Activated T-cell treated with anti-CD3 and anti-CD28 coated beads for 24 hours (primary cell): ENCODE measurements around the gene PTGDR.

ENCODE experiments used
- DNase-seq: peaks from one replicate; pipeline ENCODE4 v3.0.0-alpha.2; 2020; ENCODE audit warnings: low read depth

PTGDR gene, protein sequence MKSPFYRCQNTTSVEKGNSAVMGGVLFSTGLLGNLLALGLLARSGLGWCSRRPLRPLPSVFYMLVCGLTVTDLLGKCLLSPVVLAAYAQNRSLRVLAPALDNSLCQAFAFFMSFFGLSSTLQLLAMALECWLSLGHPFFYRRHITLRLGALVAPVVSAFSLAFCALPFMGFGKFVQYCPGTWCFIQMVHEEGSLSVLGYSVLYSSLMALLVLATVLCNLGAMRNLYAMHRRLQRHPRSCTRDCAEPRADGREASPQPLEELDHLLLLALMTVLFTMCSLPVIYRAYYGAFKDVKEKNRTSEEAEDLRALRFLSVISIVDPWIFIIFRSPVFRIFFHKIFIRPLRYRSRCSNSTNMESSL

DNA sequence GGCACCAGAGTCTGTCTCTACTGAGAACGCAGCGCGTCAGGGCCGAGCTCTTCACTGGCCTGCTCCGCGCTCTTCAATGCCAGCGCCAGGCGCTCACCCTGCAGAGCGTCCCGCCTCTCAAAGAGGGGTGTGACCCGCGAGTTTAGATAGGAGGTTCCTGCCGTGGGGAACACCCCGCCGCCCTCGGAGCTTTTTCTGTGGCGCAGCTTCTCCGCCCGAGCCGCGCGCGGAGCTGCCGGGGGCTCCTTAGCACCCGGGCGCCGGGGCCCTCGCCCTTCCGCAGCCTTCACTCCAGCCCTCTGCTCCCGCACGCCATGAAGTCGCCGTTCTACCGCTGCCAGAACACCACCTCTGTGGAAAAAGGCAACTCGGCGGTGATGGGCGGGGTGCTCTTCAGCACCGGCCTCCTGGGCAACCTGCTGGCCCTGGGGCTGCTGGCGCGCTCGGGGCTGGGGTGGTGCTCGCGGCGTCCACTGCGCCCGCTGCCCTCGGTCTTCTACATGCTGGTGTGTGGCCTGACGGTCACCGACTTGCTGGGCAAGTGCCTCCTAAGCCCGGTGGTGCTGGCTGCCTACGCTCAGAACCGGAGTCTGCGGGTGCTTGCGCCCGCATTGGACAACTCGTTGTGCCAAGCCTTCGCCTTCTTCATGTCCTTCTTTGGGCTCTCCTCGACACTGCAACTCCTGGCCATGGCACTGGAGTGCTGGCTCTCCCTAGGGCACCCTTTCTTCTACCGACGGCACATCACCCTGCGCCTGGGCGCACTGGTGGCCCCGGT lies at the start of gene PTGDR:
Gene PTGDR (plus strand): TSS at position 198 of the 778 bp plus-strand sequence. CDS start 117 bp downstream, at position 315.
- peak; percentile 20 for DNase-seq

DNA sequence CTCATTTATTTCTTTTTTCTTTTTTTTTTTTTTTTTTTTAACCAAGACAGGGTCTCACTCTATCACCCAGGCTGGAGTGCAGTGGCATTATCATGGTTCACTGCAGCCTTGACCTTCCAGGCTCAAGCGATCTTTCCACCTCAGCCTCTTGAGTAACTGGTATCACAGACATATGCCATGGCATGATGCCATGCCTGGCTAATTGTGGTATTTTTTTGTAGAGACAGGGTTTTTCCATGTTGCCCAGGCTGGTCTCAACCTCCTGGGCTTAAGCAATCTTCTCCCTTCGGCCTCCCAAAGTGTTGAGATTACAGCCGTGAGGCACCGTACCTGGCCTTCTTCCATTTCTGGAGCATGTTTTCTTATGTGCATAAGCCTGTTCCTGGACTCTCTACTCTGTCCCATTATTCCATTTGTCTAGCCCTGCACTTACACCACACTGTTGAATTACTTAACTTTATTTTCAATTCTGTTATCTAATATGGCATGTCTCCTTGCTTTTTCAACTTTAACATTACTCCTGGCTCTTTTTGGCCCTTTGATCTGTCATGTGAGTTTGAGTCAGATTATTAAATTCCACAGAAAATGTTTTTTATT lies 47.9 kb upstream of the PTGDR start:
- no peak for DNase-seq

DNA sequence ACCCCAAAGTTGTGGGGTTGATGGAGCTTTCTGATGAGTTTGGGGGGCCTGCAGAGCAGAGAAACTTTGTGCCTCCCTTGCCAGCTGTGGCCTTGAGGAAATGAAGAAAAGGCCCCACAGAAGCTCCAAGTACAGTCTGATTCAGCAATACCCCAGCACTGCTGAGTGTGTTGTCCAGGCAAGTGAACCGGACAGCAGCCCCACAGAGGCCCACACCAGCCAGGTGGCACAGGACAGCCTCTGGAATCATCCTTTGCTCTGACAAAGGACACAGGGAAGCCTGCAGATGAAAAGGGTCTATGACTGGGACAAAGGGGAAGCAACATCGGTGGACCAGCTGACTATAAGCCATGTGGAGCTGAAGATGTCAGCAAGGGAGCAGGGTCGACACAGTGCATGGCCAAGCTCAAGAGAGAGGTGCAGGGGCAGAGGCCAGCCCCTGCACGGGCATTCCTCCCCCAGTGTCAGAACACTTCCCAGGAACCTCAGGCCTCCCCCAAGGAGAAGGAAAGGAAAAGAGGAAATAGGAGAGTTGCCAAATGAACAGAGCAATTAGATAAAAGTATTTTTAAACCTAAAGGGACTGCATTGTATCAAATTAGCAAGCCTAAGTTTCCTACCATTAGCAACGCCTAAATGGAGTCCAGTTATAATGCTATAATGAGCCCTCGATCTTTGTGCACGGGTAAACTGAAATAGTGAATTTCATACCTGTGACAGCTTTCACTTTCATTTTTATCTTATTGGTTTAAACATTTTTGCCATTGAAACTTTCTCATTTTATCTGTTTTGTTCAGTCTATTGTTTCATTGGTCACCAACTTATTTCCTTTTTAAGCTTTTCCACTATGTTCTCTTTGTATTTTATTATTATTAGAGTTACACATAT lies 46.3 kb upstream of the PTGDR start:
- DNase-seq: no peak

DNA sequence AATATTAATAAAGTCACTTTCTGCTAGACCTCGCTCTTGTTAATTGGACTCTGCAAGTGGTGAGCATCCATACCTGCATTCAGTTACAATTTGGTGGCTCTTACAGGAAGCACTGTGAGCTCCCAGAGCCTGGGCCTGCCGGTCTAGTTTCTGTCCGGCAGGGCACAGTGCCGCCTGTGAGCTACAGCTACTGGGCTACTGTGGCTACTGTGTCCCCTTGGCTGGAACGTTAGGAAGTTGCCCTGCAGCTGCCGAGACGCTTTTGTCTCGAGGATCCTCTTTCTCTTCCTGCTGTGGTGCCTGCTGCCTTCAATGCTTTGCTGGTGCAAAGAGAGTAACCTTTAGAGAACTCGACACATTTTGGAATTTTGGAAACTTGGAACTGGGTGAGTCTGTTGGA lies 44.6 kb upstream of the PTGDR start:
- no peak for DNase-seq

DNA sequence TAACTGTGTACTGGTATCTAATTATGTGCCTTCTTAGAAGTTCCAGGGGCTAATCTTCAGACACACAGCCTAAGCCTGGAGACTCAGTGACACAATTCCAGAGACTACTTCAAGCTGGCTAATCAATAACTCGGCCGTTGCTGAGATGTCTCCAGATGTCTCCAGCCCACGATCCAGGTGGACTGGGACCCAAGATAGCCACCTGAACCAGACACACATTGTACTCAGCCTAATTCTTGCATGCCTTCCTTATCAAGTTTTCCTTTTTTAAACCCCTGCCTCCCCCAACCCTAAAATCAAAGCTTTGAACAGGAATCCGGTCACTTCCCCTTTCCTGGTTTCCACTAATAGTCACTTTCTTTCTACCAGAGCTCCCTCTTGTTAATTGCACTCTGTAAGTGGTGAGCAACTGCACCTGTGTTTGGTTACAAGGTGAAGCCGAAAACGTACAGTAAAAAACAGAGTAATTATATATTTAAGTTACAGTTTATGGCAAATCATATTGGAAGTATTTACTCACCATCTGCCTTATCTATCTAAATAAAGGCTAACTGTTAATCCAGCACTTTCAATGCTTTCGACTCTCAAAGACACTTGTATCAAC lies 39.8 kb upstream of the PTGDR start:
- DNase-seq: no peak

DNA sequence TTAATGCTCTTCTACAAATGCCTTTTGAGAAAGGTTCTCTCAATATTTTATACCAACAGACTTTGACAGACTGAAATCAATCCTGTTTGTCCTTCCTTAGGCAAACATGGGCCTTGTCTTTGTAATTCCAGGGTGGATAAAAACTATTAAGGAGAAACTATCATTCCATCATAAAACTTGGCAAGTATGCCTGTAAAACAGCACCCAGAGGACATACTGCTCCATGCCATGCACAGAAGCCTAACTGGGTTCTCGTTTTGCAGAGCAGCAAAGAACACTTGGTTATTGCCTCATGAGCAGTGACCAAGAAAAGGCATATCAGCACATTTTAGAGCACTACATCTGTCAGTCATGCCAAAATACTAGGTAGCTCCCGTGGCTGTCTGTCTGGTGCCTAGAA lies 33.8 kb upstream of the PTGDR start:
- DNase-seq: no peak

DNA sequence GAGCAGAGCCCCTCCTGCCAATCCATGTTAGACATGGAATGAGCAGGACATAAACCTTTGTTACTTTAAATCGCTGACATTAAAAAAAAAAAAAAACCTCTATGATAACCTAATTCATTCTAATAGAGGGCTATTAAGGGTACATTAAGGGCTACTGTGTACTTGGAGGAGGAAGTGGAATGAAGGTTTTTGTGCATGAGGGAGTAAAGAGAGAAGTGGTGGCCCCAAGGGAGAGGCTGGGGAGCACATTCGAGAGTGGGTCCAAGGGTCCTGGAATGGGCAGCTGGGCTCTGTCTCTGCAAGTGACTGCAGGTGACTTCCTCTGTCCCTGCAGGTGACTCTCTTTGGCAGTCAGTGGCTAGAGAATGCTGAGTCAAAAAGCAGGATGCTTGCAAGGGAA lies 32.1 kb upstream of the PTGDR start:
- DNase-seq: no peak

DNA sequence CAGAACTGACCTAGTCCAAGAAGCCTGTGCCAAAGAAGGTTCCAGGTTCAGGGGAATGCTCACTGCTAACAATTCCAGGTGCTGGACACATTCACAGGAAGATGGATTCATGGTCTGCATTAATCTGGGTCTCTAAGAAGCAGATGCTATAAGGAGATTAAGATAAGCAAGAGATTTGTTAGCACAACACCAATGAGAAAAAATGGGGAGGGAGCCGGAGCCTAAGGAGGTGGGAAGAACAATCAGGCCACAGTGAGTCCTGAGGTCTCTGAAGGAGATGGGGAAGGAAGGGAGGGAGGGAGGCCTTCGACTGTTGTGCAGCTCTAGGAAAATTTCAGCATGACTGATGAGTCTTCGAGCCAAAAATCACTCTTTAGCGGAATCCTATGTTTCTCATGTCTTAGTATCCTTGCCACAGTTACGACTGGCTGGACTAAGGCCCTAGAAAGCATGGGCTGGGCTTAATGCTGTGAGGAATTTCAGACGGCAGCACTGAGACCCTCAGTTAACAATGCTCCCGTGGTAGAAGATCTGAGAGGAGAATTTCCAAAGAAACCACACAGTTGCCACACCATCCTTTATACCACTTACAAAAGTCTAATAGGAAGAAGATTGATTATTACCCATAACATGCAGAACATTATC lies 31.5 kb upstream of the PTGDR start:
- no peak for DNase-seq

DNA sequence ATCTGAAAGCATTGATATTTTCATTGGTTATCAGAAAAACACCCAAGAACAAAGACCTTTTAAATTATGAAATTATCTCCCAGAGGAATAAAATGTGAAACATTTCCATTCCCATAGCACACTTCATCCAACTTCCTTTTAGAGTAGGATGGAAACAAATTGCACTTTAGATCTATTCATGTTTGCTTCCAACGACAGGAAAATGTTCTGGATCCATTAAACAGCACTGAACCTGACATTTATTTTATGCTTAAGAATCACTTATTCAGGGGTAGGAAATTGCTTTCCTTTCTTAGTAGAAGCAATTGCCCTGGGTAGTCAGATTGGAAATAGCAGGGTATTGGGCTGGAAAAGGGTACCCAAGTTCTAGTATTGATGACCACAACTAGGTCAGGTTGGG lies 28.8 kb upstream of the PTGDR start:
- no peak for DNase-seq

DNA sequence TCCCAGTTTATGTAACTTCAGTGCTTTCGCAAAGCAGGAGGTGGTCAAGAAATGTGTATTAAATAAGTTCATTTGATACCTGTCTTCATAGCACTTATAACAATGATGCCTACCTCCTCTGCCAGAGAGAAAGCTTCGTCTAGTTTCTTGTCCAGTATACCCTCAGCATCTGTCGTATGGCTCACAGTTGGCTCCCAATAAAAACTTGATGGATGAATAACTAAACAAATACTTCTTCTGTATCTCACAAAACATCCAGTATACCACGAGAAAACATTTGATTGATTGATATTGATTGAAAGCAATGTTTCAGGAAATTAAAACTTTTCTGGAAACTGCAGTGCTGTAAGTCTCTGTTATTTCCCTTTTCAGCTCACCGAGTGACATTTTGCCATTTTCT lies 26.9 kb upstream of the PTGDR start:
- DNase-seq: no peak

DNA sequence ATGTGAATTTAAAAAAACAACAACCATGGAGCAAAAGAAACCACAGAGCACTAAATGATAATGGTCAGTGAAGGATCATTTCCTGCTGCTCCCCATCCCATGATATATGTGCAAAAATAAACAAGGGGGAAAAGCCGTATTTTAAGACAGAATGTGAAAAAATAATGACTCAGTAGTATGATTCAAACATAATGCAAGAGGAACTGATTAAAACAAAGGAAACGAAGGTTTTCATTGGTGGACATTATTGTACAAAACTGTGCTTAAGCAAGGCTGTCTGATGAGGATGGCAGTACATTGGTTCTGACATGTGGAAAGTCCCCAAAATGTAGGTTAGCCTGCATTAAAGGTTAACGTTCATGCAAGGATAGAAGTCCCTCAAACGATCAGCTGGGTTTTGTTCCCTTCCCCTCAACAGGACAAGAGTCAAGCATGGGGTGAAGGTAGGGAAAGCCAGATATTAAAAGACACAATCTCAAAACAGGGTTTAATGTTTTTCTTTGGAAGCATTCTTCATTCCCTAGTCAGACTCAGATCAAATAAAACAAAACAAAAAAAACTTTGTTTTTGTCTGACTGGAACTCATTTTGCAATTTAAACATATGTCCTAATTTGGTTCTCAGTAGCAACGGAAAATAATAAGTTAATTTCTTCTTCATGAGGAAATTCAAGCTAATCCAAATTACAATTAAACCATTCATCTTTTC lies 26.3 kb upstream of the PTGDR start:
- no peak for DNase-seq

DNA sequence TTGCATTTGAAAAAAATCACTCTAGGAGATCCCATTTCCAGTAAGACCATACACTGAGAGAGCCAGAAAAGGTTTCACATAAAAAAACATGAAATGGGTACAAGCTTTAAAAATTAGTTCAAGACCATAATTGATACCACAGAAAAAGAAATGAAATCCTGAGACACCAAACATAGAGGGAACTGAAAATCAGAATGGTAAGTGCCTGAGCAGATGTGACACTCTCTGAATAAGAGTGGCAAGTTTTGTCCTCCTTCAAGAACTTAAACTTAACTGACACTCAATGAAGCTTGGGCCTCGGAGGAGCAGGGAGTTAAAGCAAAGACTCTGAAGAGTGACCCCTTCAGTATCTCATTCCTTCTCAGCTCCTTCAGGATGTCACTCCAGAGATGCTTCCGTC lies 23.2 kb upstream of the PTGDR start:
- DNase-seq: no peak

DNA sequence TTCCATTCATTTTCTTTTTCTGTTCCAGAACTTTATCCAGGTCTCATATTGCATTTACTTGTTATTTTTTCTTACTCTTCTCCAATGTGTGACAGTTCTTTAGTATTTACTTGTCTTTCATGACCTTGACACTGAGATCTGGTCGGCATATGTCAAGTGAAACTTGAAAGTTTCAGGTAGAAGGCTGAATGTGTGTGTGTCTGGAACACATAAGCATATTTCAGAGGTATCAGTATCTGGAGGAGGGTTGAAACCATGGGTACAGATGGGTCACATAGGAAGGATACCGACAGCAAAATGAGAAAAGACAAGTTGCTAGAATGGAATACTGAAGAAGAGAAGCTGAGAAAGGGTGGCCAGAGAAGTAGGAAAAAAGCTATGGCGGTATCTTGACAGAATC lies 22.5 kb upstream of the PTGDR start:
- no peak for DNase-seq

DNA sequence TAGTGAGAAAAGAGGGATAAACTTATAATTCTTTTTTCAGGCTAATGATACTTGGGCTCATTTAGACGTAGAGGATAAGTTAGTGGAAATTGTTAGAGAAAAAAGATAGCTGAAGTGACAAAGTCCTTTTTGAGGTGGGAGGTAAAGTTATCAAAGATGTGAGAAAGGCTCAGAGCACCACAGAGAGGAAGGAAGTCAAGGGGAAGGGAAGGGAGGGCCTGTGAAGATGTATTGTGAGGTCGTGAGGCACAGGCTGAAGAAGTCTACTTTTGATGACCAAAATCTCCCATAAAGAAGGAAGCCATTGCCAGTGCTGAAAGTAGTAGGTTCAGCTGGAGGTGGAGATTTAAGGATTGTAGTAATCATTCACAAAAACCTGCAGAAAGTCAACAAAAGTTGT lies 19.4 kb upstream of the PTGDR start:
- no peak for DNase-seq

DNA sequence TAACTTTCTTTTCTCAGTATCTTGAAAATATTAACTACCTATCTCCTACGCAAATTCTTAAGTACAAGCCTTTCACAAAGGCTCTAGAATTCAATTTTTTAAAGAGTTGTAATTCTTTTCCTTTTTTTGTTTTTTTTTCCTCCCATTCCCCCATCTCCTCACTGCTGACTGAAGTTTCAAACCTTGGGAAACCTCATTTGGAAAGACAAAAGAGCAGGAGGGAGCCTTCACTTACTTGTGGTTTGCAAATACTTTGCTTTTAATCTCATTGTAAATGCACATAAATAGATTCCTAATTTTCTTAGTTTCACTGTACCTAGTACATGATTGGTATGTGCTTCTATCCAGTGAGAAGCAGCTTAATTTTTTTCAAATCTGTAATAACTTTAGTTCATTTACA lies 15.8 kb upstream of the PTGDR start:
- DNase-seq: no peak

DNA sequence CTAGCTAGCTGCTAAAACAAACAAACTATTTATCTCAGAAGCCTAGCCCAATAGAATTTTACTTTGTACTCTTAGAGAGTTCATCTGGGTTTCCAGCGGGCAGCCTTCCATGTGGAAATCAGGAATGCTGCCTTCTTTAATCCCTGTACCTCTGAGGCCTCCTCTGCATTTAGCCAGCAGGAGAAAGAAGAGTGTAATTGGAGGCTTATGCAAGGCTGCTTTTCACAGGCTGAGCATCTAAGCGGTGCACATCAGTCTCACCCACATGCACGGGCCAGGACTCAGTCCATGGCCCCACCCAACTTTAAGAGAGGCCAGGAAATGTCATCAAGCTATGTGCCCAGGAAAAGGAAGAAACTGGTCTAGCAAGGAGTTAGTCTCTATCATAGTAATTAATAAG lies 14.0 kb upstream of the PTGDR start:
- no peak for DNase-seq

DNA sequence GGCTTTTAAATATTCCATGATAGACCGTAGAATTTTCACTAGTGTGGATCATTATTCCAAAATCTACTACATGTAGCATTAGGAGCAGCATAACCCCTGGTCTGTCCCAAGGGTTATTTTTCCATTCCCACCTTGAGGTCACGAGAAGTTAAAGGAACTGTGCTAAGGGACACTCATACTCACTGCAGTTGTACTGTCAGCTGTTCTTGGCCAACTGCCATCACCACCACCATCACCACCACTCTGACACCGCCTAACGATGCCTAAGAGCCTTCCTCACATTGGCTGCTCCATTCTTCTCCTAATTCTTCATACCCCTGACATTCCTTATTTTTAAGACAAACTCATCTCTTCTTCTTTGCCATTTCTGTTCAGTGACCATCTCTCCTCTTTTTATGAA lies 13.4 kb upstream of the PTGDR start:
- DNase-seq: no peak

DNA sequence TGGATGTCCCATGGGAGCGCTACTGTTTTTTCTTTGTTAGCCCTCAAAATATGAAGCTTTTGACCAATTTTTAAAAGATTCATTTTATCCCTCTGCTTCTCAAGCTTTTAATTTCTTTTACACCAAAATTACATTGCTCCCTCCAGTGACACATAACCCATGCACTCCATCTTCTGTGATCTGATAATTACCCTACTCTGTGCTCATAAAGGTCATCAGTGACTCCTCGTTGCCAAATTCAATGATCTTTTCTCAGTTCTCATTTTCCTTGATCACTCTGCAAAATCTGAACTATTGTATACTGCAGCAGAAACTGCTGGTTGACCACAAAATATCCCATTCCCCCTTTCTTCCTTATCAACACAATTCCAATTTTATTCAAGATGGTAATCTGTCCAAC lies 8.7 kb upstream of the PTGDR start:
- no peak for DNase-seq

DNA sequence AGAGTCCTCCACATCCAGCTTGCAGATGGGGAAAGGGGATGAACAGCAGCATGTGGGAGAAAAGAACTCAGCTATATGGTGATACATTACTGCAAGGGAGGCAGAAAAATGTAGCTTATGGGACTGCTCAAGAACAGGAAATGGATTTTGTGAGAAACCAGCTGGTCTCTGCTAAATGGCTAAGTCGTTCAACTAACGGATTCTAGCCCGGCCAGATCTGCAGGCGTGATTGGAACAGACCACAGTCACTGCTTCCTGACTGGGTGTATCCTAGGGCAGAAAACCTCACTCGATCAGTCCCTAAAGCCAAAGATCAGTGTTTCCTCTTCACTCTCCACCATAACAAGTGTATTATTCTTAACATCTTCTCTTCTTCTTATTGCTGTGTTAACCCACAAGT lies 8.1 kb upstream of the PTGDR start:
- no peak for DNase-seq

DNA sequence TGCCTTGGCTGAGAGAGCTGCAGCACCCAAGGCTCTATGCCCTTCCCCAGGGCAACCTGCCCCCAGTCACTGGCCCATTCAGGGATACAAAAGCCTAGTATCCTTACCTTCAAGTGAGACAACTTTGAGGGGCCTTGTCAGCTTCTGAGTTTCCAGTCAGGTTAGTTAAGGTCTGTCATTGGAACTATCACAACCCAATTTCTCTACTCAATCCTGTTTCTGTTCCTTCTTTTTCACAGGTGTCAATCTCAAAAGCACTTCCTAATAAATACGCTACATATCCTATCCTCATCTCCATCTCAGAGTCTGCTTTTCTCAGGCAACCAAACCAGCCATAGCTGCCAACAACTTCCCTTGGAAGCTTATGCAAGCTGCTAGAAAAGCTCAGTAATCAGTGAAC lies 4.9 kb upstream of the PTGDR start:
- DNase-seq: no peak

DNA sequence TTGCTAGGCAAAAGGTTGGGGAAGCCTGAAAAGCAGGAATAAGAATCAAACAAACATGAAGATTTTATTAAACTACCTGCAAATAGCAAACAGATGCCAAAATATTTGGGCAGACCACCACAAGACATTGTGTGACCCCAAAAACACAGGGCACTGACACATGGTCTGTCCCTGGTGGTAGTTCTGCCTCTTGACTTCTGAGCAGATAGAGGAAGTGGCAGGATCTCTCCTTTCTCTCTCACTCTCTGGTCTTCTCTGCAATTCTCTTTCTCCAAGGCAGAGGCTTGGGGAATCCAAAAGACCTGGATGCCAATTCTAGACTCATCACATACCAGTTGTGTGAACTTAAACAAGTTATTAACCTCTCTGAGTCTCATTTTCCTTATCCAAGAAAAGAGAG lies 4.3 kb upstream of the PTGDR start:
- DNase-seq: no peak
